Suprapubic skin (tissue), 3 donors: ENCODE measurements around the gene SPAG7.

Source experiments
- CTCF ChIP-seq, 2 donors: fragments of 200-600 bp in 1 of 2; fragments of 450-650 bp in 1 of 2; sonication (generic) in 1 of 2; IDR thresholded peaks; one replicate each; pipeline ENCODE4 v1.5.1; 2016 to 2019; ENCODE audit warnings: antibody characterized with exemption in 2 of 2, mild to moderate bottlenecking in 1 of 2, moderate library complexity in 1 of 2
- POLR2A ChIP-seq, 2 donors: fragments of 450-650 bp; IDR thresholded peaks; one replicate each; pipeline ENCODE4 v1.6.1; 2017; ENCODE audit warnings: antibody characterized with exemption in 2 of 2, mild to moderate bottlenecking in 2 of 2, moderate library complexity in 2 of 2

- TF ChIP-seq CTCF (IDR thresholded peaks at IDR 0.05) = no peak
- no peak for TF ChIP-seq POLR2A (IDR thresholded peaks at IDR 0.05)
Observed at GRCh38 chr17:4945944-4946280, 21.7 kb downstream of the SPAG7 start.
